HepG2 (cell line): Measurements from ENCODE around the gene PSMD5. TPM values are rescaled to one million over a fixed set of nuclear protein-coding genes. Genes with fewer than 3 reads are reported as not detected.
A peak's percentile ranks its signal among the peaks of the same experiment; 100 is the strongest.

Experiments
- ATM ChIP-seq: fragments of 450-650 bp; IDR thresholded peaks from 2 replicates; pipeline ENCODE4 v1.7.1; 2017; ENCODE audit warnings: mild to moderate bottlenecking, borderline replicate concordance
- MTF2 ChIP-seq: sonication (generic); formaldehyde crosslinking; IDR thresholded peaks from 2 replicates; pipeline ENCODE4 v1.5.0; 2020; ENCODE audit warnings: missing genetic modification reagents, borderline replicate concordance
- RAD21 ChIP-seq: fragments of 450-650 bp; formaldehyde crosslinking; IDR thresholded peaks from 2 replicates; pipeline ENCODE4 v1.5.0; 2020; ENCODE audit warnings: mild to moderate bottlenecking
- RCOR2 ChIP-seq: IDR thresholded peaks from 2 replicates; pipeline ENCODE4 v1.6.1; 2016; ENCODE audit warnings: missing biosample characterization, missing genetic modification reagents
- UBTF ChIP-seq: sonication (generic); formaldehyde crosslinking; IDR thresholded peaks from 2 replicates; pipeline ENCODE4 v1.4.0; 2020; ENCODE audit warnings: mild to moderate bottlenecking, missing genetic modification reagents
- ZBTB3 ChIP-seq: sonication (generic); formaldehyde crosslinking; IDR thresholded peaks from 2 replicates; pipeline ENCODE4 v1.4.0; 2020; ENCODE audit warnings: low read depth, mild to moderate bottlenecking, moderate library complexity, missing genetic modification reagents, borderline replicate concordance
- ZNF318 ChIP-seq: sonication (generic); formaldehyde crosslinking; IDR thresholded peaks from 2 replicates; pipeline ENCODE4 v1.4.0; 2020; ENCODE audit warnings: mild to moderate bottlenecking, missing genetic modification reagents
- polyA plus RNA-seq, 8 experiments: library from polyadenylated mRNA; depleted of rRNA in 3 of 8; stranded (reverse) in 7 of 8; unstranded in 1 of 8; fragments of >200 nt; fragmentation: Illumina TruSeq in 4 of 8; extraction: Trizol in 4 of 8; gene quantifications; 2 replicates each; pipeline versions ENCODE4 v1.2.1 to v1.2.3, GENCODE V29; 2011 to 2016; ENCODE audit warnings: low read depth in 4 of 8, missing spikeins in 1 of 8, mixed read lengths in 1 of 8; ENCODE audit not compliant: insufficient read depth in 1 of 8
- total RNA-seq, 5 experiments: library from RNA; depleted of rRNA; stranded (reverse); fragments of >200 nt; fragmentation: Illumina TruSeq; extraction: Trizol; gene quantifications; 2 replicates each; pipeline ENCODE4 v1.2.3, GENCODE V29; 2016; ENCODE audit warnings: low read depth in 1 of 5
- TF ChIP-seq, protein P1 (sequence below): sonication (generic); formaldehyde crosslinking; IDR thresholded peaks from 2 replicates; pipeline ENCODE4 v1.5.0; 2020; ENCODE audit warnings: mild to moderate bottlenecking, missing genetic modification reagents, borderline replicate concordance

PSMD5 gene
- total and polyA plus RNA-seq, 2 of the 13 experiments (the other 11 are each of a cell fraction or from before 2014, with no cell fraction given) = 12.7 to 18.1 TPM

DNA sequence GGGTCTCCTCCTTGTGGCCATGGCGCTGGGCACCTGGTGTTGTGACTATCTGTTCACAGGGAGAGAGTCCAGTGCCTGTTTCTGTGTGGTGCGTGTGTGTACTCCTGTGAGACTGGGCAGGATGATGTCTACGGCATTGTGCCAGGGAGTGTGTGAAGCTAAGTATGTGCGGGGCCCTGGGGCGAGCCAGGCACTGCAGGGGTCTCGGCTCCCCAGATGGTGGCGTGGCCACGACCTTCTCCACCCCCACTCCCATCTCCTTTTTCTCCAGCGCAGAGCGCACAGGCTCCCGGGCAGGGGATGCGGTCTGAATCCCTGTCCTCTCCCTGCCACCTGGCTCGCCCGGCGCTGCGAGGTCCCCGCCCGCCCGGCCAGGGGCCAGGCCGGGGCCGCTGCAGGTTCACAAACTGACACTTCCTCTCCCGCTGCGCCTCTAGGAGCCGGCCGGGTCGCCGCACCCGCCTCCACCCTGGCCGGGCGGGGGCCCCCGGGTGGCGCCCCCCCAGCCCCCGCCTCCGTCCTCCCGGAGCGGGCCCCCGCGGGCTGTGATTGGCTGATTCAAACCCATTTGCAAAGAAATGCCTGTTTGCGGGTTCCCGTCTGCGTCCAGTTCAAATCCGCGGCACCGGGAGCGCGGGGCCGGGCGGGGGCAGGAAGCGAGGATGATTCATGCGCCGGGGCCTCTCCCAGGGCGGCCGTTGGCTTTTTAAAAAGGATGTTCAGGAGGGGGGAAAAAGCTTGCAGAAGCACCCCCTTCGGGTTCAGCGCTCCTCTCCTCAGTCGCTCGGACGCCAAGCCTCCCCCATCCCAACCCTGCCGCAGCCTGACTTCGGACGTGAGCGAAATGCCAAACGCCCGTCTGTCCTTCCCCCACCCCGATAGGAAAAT lies 33.5 kb upstream of the PSMD5 start (continued):
- TF ChIP-seq ZNF318 (no peak), MTF2 (CRISPR knock-in tag) (no peak), RAD21 (CRISPR knock-in tag) (peak; percentile 48; the same call in 1 of the 2 replicates), ATM (no peak), UBTF (CRISPR knock-in tag) (peak; percentile 71), ZBTB3 (CRISPR knock-in tag) (no peak), RCOR2 (CRISPR knock-in tag) (no peak)
- TF ChIP-seq, protein P1, sequence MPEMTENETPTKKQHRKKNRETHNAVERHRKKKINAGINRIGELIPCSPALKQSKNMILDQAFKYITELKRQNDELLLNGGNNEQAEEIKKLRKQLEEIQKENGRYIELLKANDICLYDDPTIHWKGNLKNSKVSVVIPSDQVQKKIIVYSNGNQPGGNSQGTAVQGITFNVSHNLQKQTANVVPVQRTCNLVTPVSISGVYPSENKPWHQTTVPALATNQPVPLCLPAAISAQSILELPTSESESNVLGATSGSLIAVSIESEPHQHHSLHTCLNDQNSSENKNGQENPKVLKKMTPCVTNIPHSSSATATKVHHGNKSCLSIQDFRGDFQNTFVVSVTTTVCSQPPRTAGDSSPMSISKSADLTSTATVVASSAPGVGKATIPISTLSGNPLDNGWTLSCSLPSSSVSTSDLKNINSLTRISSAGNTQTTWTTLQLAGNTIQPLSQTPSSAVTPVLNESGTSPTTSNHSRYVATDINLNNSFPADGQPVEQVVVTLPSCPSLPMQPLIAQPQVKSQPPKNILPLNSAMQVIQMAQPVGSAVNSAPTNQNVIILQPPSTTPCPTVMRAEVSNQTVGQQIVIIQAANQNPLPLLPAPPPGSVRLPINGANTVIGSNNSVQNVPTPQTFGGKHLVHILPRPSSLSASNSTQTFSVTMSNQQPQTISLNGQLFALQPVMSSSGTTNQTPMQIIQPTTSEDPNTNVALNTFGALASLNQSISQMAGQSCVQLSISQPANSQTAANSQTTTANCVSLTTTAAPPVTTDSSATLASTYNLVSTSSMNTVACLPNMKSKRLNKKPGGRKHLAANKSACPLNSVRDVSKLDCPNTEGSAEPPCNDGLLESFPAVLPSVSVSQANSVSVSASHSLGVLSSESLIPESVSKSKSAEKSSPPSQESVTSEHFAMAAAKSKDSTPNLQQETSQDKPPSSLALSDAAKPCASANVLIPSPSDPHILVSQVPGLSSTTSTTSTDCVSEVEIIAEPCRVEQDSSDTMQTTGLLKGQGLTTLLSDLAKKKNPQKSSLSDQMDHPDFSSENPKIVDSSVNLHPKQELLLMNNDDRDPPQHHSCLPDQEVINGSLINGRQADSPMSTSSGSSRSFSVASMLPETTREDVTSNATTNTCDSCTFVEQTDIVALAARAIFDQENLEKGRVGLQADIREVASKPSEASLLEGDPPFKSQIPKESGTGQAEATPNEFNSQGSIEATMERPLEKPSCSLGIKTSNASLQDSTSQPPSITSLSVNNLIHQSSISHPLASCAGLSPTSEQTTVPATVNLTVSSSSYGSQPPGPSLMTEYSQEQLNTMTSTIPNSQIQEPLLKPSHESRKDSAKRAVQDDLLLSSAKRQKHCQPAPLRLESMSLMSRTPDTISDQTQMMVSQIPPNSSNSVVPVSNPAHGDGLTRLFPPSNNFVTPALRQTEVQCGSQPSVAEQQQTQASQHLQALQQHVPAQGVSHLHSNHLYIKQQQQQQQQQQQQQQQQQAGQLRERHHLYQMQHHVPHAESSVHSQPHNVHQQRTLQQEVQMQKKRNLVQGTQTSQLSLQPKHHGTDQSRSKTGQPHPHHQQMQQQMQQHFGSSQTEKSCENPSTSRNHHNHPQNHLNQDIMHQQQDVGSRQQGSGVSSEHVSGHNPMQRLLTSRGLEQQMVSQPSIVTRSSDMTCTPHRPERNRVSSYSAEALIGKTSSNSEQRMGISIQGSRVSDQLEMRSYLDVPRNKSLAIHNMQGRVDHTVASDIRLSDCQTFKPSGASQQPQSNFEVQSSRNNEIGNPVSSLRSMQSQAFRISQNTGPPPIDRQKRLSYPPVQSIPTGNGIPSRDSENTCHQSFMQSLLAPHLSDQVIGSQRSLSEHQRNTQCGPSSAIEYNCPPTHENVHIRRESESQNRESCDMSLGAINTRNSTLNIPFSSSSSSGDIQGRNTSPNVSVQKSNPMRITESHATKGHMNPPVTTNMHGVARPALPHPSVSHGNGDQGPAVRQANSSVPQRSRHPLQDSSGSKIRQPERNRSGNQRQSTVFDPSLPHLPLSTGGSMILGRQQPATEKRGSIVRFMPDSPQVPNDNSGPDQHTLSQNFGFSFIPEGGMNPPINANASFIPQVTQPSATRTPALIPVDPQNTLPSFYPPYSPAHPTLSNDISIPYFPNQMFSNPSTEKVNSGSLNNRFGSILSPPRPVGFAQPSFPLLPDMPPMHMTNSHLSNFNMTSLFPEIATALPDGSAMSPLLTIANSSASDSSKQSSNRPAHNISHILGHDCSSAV (CRISPR knock-in tag) = no peak
